ENCODE results near the gene PTGES2. TPM values are rescaled to one million over a fixed set of nuclear protein-coding genes. Genes with fewer than 3 reads are reported as not detected.
"Not testable (repeated sequence)": the region's sequence is repeated elsewhere in the genome, so short reads cannot be mapped to it uniquely, and the experiment has no call there.

PTGES2 gene
- total RNA-seq, 1 donor from 2014 or later = 39.5 TPM

DNA sequence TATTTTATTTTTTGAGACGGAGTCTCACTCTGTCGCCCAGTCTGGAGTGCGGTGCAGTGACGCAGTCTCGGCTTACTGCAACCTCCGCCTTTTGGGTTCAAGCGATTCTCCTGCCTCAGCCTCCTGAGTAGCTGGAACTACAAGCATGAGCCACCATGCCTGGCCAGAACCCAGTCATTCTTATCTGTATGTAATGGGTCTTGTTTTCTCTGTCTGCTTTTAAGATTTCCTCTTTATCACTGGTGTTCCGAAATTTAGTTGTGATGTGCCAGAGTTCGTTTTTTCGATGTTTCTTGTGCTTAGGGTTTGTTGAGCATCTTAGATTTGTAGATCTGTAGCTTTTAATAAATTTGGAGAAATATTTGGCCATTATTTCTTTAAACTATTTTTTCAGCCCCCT lies 40.3 kb downstream of the PTGES2 start:
- no peak for DNase-seq

DNA sequence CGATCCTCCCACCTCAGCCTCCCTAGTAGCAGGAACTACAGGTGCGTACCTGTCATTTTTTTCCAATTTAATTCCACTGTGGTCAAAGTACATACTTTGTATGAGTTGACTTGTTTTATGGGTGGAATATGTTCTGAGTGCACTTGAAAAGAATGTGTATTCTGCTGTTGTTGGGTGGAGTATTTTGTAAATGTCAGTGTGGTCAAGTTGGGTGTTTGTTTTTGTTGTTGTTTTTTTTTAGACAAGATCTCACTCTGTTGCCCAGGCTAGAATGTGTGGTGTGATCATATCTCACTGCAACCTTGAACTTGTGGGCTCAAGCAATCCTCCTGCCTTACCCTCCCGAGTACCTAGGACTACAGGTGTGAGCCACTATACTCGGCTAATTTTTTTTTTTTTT lies 41.6 kb downstream of the PTGES2 start:
- no peak for DNase-seq

DNA sequence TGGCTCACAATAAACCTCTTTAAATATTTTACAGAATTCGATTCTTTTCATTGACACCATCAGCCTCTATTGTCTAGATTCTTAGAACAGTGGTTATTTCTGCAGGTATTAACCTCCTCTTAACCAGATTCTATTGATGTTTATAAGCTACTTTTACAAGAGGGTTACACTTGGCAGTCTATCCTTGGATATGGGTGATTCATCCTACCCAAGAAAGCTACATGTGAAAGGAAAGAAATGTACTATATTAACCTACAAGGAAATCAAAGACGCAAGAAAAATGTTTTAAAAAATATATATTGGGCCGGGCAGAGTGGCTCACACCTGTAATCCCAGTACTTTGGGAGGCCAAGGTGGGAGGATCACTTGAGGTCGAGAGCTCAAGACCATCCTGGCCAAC lies 42.8 kb downstream of the PTGES2 start:
- DNase-seq = no peak

DNA sequence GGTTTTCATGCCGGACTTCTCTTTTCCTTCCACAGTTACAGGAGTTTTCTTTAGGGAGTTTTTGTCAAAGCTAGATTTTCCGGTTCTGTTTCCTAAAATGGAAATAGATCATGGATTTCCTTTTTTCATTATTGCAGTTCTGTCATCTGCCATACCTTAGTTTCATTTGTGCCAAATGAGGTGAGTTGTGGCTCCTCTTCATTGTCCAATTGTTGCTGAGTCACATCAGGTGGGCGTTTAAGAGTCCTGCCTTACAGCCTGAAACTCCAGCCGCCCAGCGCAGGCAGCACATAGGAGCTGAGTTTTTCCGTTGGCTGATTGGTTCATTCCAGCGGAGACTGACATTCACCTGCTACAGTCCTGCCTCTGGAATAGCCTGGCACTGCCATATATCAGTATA lies 45.4 kb downstream of the PTGES2 start:
- no peak for DNase-seq

DNA sequence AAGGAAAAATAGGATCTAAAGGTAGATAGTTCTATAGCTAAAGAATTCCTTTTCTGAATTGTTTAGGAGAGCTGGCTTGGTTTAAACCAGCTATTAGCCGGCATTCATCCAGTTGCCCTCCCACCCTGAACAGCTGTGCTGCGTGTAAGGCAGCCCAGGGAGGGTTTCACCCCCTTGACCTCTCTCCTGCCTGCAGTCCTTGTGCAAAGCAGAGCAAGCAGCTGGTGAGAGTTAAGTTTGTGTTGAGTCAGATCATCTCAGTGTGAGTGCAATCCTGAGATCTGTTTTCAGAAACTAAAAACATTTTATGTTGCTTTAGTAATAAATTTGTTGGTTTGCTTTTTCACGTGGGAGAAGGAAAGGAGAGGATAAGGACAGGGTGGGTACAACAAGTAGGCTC lies 46.5 kb downstream of the PTGES2 start:
- no peak for DNase-seq

DNA sequence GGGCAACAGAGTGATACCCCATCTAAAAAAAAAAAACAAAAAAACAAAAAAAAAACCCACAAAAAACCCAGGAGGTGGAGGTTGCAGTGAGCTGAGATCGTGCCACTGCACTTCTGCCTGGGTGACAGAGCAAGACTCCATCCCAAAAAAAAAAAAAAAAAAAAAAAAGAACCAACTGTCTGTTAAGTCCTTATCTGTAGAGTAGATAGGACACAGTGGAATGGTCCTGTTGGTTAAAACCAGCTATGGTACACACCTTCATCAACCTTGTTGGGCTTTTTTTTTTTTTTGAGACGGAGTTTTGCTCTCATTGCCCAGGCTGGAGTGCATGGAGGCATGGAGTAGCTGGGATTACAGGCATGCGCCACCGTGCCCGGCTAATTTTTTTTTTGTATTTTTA lies 47.3 kb downstream of the PTGES2 start:
- no peak for DNase-seq

DNA sequence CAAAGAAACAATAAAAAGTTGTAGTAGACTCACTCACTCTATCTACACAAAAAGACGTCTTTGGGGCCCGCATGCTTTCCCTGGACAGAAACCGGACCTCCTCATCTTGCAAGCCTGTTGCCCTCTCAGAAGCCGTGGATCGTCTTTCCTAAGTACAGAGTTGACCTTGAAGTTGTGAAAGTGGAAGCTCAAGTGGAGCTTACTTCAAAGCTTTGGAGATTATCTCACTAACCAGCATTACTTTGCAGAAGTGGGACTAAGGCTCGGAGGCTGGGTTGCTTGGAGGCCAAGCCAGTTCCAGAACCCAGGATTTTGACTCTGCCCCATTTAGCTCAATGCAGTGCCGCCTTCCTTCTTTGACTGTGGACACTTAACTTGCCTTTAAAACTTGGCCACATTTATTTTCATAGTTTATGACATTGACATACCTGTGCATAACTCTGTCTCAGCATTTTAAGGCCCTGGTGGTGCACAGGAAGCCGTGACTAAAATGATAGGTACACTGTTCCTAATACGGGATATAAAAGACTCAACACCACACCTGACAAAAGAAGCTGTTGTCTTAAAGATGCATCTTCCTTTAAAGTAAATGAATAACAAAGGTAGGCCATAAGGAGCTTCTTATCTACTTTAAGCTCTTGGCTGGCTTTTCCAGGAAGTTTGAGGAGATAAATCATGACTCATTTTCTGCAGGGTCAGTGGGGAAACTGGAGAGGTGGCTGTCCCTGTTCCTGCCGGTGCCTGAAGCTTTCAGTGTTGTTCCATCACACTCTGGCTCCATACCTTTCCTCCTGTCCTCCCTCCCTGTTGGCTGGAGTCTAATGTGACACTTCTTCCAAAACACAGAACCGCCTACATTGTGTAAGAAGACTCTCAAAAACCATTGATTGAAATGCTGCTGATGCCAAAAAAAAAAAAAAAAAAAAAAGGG lies 48.8 kb downstream of the PTGES2 start:
- DNase-seq = no peak

DNA sequence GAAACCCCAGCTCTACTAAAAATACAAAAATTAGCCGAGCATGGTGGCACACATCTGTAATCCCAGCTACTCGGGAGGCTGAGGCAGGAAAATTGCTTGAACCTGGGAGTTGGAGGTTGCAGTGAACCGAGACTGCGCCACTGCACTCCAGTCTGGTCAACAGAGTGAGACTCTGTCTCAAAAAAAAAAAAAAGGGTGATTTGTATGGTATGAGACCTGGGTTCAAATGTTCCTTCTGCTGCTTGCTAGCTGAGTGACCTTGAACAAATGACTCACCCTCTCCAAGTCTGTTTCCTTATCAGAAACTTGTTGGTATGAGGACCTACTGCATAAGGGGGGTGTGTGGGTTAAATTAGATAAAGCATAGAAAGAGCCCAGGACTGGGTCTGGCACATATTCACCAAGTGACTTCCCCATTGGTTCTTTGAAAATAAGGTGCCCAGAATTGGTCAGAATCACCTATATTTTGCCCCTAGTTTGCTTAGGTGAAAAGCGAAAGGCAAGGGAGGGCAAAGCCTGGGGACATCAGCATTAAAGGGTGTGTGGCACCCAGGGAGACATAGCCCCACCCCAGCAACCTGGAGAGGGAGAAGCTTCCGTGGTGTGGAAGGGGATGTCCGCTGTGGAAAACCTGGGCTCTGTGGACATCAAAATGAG lies 49.6 kb downstream of the PTGES2 start:
- no peak for DNase-seq

DNA sequence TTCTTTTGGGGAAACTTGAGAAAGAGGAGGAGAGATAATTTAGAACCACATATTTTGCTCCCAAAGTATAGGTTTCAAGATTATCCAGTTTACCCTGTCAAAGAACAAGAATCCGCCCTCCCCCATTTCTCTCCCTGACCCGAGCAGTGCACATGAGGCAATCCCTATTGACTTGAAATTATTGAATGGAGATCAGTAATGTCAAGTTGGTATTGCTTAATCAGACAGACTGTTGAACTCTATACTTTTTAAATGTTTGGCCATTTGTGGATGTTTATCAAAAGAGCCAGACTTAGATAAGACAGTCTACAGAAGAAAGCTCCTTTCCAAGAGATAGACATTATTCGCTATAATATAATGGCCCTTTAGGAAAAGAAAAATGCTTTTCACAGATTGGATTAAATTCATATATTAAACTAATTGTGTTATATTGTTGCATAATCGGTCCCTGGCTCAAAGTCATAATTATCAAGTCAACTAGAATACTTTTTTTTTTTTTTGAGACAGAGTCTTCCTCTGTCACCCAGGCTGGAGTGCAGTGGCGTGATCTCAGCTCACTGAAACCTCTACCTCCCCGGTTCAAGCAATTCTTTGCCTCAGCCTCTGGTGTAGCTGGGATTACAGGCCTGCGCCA lies 54.2 kb downstream of the PTGES2 start:
- DNase-seq = no peak

DNA sequence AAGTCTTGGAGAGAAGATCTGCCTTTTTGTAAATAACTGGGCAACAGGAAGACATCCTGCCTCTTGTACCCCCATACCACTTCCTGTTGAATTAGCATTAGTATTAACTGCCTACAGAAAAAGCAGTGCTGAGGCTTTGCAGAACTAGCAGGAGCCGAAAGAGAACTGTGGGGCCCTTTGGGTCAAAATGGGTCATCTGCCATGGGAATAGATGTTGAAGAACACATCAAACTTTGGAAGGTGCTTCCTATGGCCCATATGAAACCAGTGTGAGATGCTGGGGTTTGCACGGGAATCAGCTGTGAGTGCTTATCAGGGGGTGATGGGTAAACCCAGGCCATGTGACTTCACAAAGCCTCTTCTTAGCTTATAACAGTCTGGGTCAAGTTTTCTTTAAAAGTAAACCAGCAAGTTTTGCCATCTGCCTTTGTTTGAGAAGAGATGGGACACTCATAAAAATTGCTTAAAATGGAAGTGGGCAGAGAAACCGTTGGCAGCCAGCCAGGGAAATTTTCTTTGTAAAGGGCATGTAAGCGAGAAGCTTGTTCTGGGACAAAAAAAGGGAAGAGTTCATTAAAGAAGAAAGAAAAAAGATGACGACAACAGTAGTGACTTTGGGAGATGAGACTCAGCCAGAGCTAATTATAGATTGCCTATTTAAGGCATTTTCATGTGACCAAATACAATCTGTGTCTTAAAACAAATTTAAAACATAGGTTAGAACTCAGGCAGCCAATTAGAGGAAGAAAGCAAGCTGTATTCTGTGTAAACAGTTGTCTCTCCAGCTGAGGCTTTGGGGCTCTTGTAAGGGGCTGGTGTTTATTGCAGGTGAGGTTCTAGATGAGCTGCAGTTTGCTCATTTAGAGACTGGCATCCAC lies 55.1 kb downstream of the PTGES2 start:
- peak; percentile 40 for DNase-seq

DNA sequence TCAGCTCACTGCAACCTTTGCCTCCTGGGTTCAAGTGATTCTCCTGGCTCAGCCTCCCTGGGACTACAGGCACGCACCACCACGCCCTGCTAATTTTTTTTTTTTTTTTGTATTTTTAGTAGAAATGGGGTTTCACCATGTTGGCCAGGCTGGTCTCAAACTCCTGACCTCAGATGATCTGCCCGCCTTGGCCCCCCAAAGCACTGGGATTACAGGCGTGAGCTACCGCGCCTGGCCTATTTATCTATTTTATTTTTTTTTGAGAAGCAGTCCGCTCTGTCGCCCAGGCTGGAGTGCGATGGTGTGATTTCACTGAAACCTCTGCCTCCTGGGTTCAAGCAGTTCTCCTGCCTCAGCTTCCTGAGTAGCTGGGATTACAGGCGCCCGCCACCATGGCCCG lies 56.1 kb downstream of the PTGES2 start:
- not testable (repeated sequence) for DNase-seq

DNA sequence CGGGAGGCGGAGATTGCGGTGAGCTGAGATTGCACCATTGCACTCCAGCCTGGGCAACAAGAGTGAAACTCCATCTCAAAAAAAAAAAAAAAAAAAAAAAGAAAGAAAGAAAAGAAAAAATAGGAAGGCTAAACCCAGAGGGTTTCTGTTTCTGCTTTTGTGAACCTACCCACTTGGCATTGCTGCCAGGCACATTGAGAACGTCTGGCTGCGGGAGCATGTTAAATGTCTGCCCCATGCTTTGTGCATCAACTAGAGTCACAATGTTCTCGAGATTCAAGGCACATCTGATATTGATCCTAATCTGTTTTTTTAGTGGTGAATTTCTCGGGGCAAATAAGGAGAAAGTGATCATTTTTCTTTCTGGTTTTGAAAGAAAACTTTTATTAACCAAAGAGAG lies 56.7 kb downstream of the PTGES2 start:
- no peak for DNase-seq

Other genes with a start within 250 kb of the PTGES2 start
- 31.8 TPM for gene ST6GALNAC6, start 228.1 kb downstream of the PTGES2 start, total RNA-seq
- 10.5 TPM for gene ST6GALNAC4, start 210.7 kb downstream of the PTGES2 start, total RNA-seq
- 1.4 TPM for gene PIP5KL1, start 197.0 kb downstream of the PTGES2 start, total RNA-seq
- 11.4 TPM for gene DPM2, start 189.9 kb downstream of the PTGES2 start, total RNA-seq
- 2.7 TPM for gene EEIG1, start 146.7 kb downstream of the PTGES2 start, total RNA-seq
- gene NAIF1, start 60.4 kb downstream of the PTGES2 start, total RNA-seq = 6.4 TPM
- gene SLC25A25, start 59.5 kb downstream of the PTGES2 start, total RNA-seq = 36.0 TPM
- not detected for gene LCN2, start 21.7 kb upstream of the PTGES2 start, total RNA-seq
- 32.6 TPM for gene BBLN, start 32.5 kb upstream of the PTGES2 start, total RNA-seq
- 11.5 TPM for gene CIZ1, start 63.8 kb upstream of the PTGES2 start, total RNA-seq
- 71.7 TPM for gene DNM1, start 75.7 kb upstream of the PTGES2 start, total RNA-seq
- gene GOLGA2, start 148.3 kb upstream of the PTGES2 start, total RNA-seq = 45.9 TPM
- gene SWI5, start 148.5 kb upstream of the PTGES2 start, total RNA-seq = 5.5 TPM
- gene TRUB2, start 194.7 kb upstream of the PTGES2 start, total RNA-seq = 24.0 TPM
- 19.5 TPM for gene COQ4, start 195.1 kb upstream of the PTGES2 start, total RNA-seq
- gene SLC27A4, start 212.8 kb upstream of the PTGES2 start, total RNA-seq = 23.9 TPM
- gene URM1, start 243.6 kb upstream of the PTGES2 start, total RNA-seq = 21.8 TPM